HepG2 (cell line): ENCODE results near the gene C16orf89. TPM values are rescaled to one million over a fixed set of nuclear protein-coding genes. Genes with fewer than 3 reads are reported as not detected.

Experiments
- ATAC-seq: fragments of 200-7000 bp; cut with Tn5 transposase; 3 replicates; pipeline ENCODE4 v1.9.1; 2020; ENCODE audit warnings: mild to moderate bottlenecking, moderate library complexity
- BruUV-seq: library from RNA; stranded (reverse); fragments of 400-500 nt; replicated peaks from 2 replicates; lab custom pipeline; 2021; lab: Mats Ljungman, UMichigan
- CTCF ChIA-PET: fragments of 300-600 bp; formaldehyde crosslinking; extraction: SDS; loops from one replicate; lab custom pipeline; 2021; ENCODE audit warnings: low total read pairs, inconsistent platforms, low intra/inter-chr PET ratio; lab: Yijun Ruan, JAX
- POLR2A ChIA-PET: fragments of 350-600 bp; sonication (Branson Sonifier 250); formaldehyde crosslinking; loops from one replicate; lab custom pipeline; 2020; ENCODE audit warnings: antibody characterized with exemption, inconsistent platforms; lab: Yijun Ruan, JAX
- DNase-seq: peaks from one replicate; pipeline ENCODE4 v3.0.0-alpha.2; 2015; ENCODE audit warnings: low spot score
- FAIRE-seq: peaks from 3 replicates; lab custom pipeline; 2011; peaks lifted over from hg19 to GRCh38; lab: Jason Lieb, UNC
- H2AFZ ChIP-seq: one replicate; pipeline ENCODE4 v1.6.1; 2011; ENCODE audit warnings: low read length, inconsistent platforms
- H3K27ac ChIP-seq: fragments of 300-600 bp; 3 replicates; pipeline ENCODE4 v1.8.0; 2011; ENCODE audit warnings: mixed run types, mild to moderate bottlenecking, mixed read lengths, low read length, inconsistent platforms; ENCODE audit not compliant: insufficient read depth; ENCODE audit errors: extremely low read length
- H3K27me3 ChIP-seq, 2 experiments: fragments of 200-600 bp in 1 of 2; 2 replicates in 1 of 2; 3 replicates in 1 of 2; pipeline versions ENCODE4 v1.6.0 to v1.8.0; 2011; ENCODE audit warnings: low read length in 2 of 2, mild to moderate bottlenecking in 2 of 2, moderate library complexity in 2 of 2, inconsistent platforms in 1 of 2; ENCODE audit not compliant: insufficient read depth in 2 of 2, control insufficient read depth in 1 of 2
- H3K36me3 ChIP-seq, 2 experiments: fragments of 200-600 bp in 1 of 2; replicated peaks in 1 of 2; 2 replicates in 1 of 2; 3 replicates in 1 of 2; pipeline versions ENCODE4 v1.5.1 to v1.8.0; 2011; ENCODE audit warnings: low read length in 2 of 2, inconsistent platforms in 1 of 2; ENCODE audit not compliant: insufficient read depth in 2 of 2, control insufficient read depth in 1 of 2
- H3K4me1 ChIP-seq: 2 replicates; pipeline ENCODE4 v1.5.1; 2012; ENCODE audit warnings: low read length, inconsistent platforms; ENCODE audit not compliant: insufficient read depth
- H3K4me2 ChIP-seq: 2 replicates; pipeline ENCODE4 v1.6.0; 2011; ENCODE audit warnings: low read depth, low read length, inconsistent platforms
- H3K4me3 ChIP-seq, 3 experiments: fragments of 200-600 bp in 1 of 3; sonication (generic), shearing (Covaris generic) in 1 of 3; replicated peaks in 1 of 3; 2 replicates each; pipeline ENCODE4 v1.5.1; 2011 to 2016; ENCODE audit warnings: low read length in 3 of 3, inconsistent platforms in 2 of 3, low read depth in 2 of 3, mild to moderate bottlenecking in 2 of 3, control low read depth in 1 of 3, mixed read lengths in 1 of 3; ENCODE audit not compliant: insufficient read depth in 1 of 3
- H3K79me2 ChIP-seq: one replicate; pipeline ENCODE4 v1.6.1; 2011; ENCODE audit warnings: low read length, inconsistent platforms; ENCODE audit not compliant: insufficient read depth
- H3K9ac ChIP-seq: 2 replicates; pipeline ENCODE4 v1.6.0; 2011; ENCODE audit warnings: mild to moderate bottlenecking, low read depth, low read length, inconsistent platforms; ENCODE audit not compliant: insufficient read depth
- H3K9me3 ChIP-seq: 2 replicates; pipeline ENCODE4 v1.5.1; 2012; ENCODE audit warnings: mild to moderate bottlenecking, low read length
- H4K20me1 ChIP-seq: 2 replicates; pipeline ENCODE4 v1.6.0; 2011; ENCODE audit warnings: inconsistent platforms, mild to moderate bottlenecking, low read length, moderate library complexity; ENCODE audit not compliant: insufficient read depth
- ATF5 ChIP-seq: sonication (generic); formaldehyde crosslinking; IDR thresholded peaks from 2 replicates; pipeline ENCODE4 v1.4.0; 2020; ENCODE audit warnings: mild to moderate bottlenecking, low read depth, missing genetic modification reagents
- CREM ChIP-seq, 2 experiments: sonication (generic) in 1 of 2; formaldehyde crosslinking in 1 of 2; IDR thresholded peaks; 2 replicates each; pipeline versions ENCODE4 v1.4.0 to v1.6.1; 2016 to 2020; ENCODE audit warnings: antibody characterized with exemption in 1 of 2, mild to moderate bottlenecking in 1 of 2, missing genetic modification reagents in 1 of 2
- E2F2 ChIP-seq: sonication (generic); formaldehyde crosslinking; IDR thresholded peaks from 2 replicates; pipeline ENCODE4 v1.4.0; 2020; ENCODE audit warnings: missing genetic modification reagents, borderline replicate concordance
- MED13 ChIP-seq: sonication (generic); formaldehyde crosslinking; IDR thresholded peaks from 2 replicates; pipeline ENCODE4 v1.5.0; 2020; ENCODE audit warnings: missing genetic modification reagents
- MIER2 ChIP-seq: IDR thresholded peaks from 2 replicates; pipeline ENCODE4 v1.6.1; 2016; ENCODE audit warnings: missing biosample characterization, missing genetic modification reagents
- SOX5 ChIP-seq: IDR thresholded peaks from 2 replicates; pipeline ENCODE4 v1.6.1; 2016; ENCODE audit warnings: borderline replicate concordance
- SRSF9 ChIP-seq: fragments of 200-400 bp; formaldehyde crosslinking; IDR thresholded peaks from 2 replicates; pipeline ENCODE4 v1.6.1; 2018; ENCODE audit warnings: borderline replicate concordance, mild to moderate bottlenecking, low read depth, low read length; ENCODE audit not compliant: insufficient read depth, poor library complexity, severe bottlenecking
- SSRP1 ChIP-seq: IDR thresholded peaks from 2 replicates; pipeline ENCODE4 v1.6.1; 2016; ENCODE audit warnings: control low read depth
- TBX2 ChIP-seq: sonication (generic); formaldehyde crosslinking; IDR thresholded peaks from 2 replicates; pipeline ENCODE4 v1.5.0; 2020; ENCODE audit warnings: missing genetic modification reagents, mild to moderate bottlenecking, borderline replicate concordance
- TCF7 ChIP-seq: sonication (generic); IDR thresholded peaks from 2 replicates; pipeline ENCODE4 v1.6.1; 2016; ENCODE audit warnings: antibody characterized with exemption, low read depth
- ZHX1 ChIP-seq: sonication (generic); formaldehyde crosslinking; IDR thresholded peaks from 2 replicates; pipeline ENCODE4 v1.8.1; 2022; ENCODE audit warnings: low read depth, mild to moderate bottlenecking, missing genetic modification reagents
- ZNF136 ChIP-seq: sonication (generic); formaldehyde crosslinking; IDR thresholded peaks from 2 replicates; pipeline ENCODE4 v1.8.1; 2022; ENCODE audit warnings: low read depth, mild to moderate bottlenecking, moderate library complexity, missing genetic modification reagents
- ZNF460 ChIP-seq: sonication (generic); formaldehyde crosslinking; IDR thresholded peaks from 2 replicates; pipeline ENCODE4 v1.5.1; 2020; ENCODE audit warnings: missing genetic modification reagents, mild to moderate bottlenecking, borderline replicate concordance
- ZNF713 ChIP-seq: sonication (generic); formaldehyde crosslinking; IDR thresholded peaks from 2 replicates; pipeline ENCODE4 v1.4.0; 2020; ENCODE audit warnings: mild to moderate bottlenecking, missing genetic modification reagents
- WGBS: methylation state at CpG from one replicate; pipeline ENCODE4 v1.1.6; 2017; ENCODE audit warnings: low lambda C conversion rate; 5-methylcytosine and 5-hydroxymethylcytosine counted together
- in situ Hi-C: cut with HindIII; loops from 2 replicates; pipeline ENCODE4 v1.10.0; 2017; ENCODE audit warnings: low pct_unique_long_range_greater_than_20kb; ENCODE audit not compliant: extremely low pct_ligation_motif_present
- intact Hi-C: fragments of 100-400 bp; cut with micrococcal nuclease; formaldehyde crosslinking; loops from one replicate; pipeline ENCODE4 v1.10.0; 2022; ENCODE audit not compliant: unreplicated experiment
- polyA plus RNA-seq, 8 experiments: library from polyadenylated mRNA; depleted of rRNA in 3 of 8; stranded (reverse) in 7 of 8; unstranded in 1 of 8; fragments of >200 nt; fragmentation: Illumina TruSeq in 4 of 8; extraction: Trizol in 4 of 8; gene quantifications; 2 replicates each; pipeline versions ENCODE4 v1.2.1 to v1.2.3, GENCODE V29; 2011 to 2016; ENCODE audit warnings: low read depth in 4 of 8, missing spikeins in 1 of 8, mixed read lengths in 1 of 8; ENCODE audit not compliant: insufficient read depth in 1 of 8
- total RNA-seq, 5 experiments: library from RNA; depleted of rRNA; stranded (reverse); fragments of >200 nt; fragmentation: Illumina TruSeq; extraction: Trizol; gene quantifications; 2 replicates each; pipeline ENCODE4 v1.2.3, GENCODE V29; 2016; ENCODE audit warnings: low read depth in 1 of 5

The C16orf89 gene
- total and polyA plus RNA-seq, 2 of the 13 experiments (the other 11 are each of a cell fraction or from before 2014, with no cell fraction given), result 1.9 to 3.4 TPM

- TF ChIP-seq E2F2 (CRISPR knock-in tag) (no peak), SOX5 (no peak), ZNF460 (no peak), ZNF136 (CRISPR knock-in tag) (no peak), CREM (IDR thresholded peaks at IDR 0.05) (no peak), CREM (CRISPR knock-in tag; IDR thresholded peaks at IDR 0.05) (no peak), TBX2 (no peak)
Observed at GRCh38 chr16:5060073-5060641, 5.6 kb downstream of the C16orf89 start (continued).

GRCh38 chr16:5059386-5060072, 6.2 kb downstream of the C16orf89 start:
- in situ Hi-C loops, result no loop called here
- no peak overlapping the region for H3K9ac ChIP-seq
- WGBS, result 54% methylated on average over 6 of the region's 6 CpGs
- no peak for DNase-seq
- peaks cover 0 to 13% of the 10 kb centered on the region in 2 experiments; a peak in 2 of 5 replicates for H3K27me3 ChIP-seq
- no peaks in the 10 kb centered on the region for H3K36me3 ChIP-seq
- no peak overlapping the region for H2AFZ ChIP-seq
- H3K4me1 ChIP-seq, result peaks cover 7% of the 10 kb centered on the region; the same call in 1 of the 2 replicates
- intact Hi-C loops, result no loop called here
- ChIA-PET POLR2A (interaction anchor here (2.0 kb wide), 1 partner anchor 13 kb away, joined by 8 read pairs; the partner anchor contains the start of gene ALG1), CTCF (no interaction called here)
- no peak for ATAC-seq
- no peak overlapping the region for H3K4me3 ChIP-seq
- H3K4me2 ChIP-seq, result no peak overlapping the region
- H3K27ac ChIP-seq, result no peak overlapping the region
- TF ChIP-seq ATF5 (CRISPR knock-in tag) (no peak), TCF7 (no peak), SSRP1 (CRISPR knock-in tag) (no peak), SRSF9 (no peak), ZNF713 (CRISPR knock-in tag) (no peak), MED13 (CRISPR knock-in tag) (no peak), ZHX1 (no peak), MIER2 (CRISPR knock-in tag) (no peak)
- BruUV-seq, result no TSS peak
- no peaks in the 10 kb centered on the region for H3K79me2 ChIP-seq
- H3K9me3 ChIP-seq, result no peaks in the 10 kb centered on the region
- FAIRE-seq, result no peak
- H4K20me1 ChIP-seq, result no peaks in the 10 kb centered on the region
